Mesenchymal stem cell (in vitro differentiated cells and primary cell): Measurements from ENCODE around the gene LTF.
"Not testable (repeated sequence)": the region's sequence is repeated elsewhere in the genome, so short reads cannot be mapped to it uniquely, and the experiment has no call there.

Source experiments
- DNase-seq: peaks from one replicate; pipeline ENCODE4 v3.0.0-alpha.2; 2013
- H2AFZ ChIP-seq: one replicate; pipeline ENCODE4 v1.6.1; 2013; ENCODE audit warnings: low read depth, mild to moderate bottlenecking, control low read depth, inconsistent platforms, low read length, moderate library complexity
- H2AK5ac ChIP-seq: 2 replicates; pipeline ENCODE4 v1.6.1; 2013; ENCODE audit warnings: low read length, moderate library complexity, mild to moderate bottlenecking, inconsistent platforms; ENCODE audit not compliant: severe bottlenecking
- H2BK120ac ChIP-seq: one replicate; pipeline ENCODE4 v1.6.1; 2013; ENCODE audit warnings: low read depth, mild to moderate bottlenecking, inconsistent platforms, low read length, moderate library complexity
- H2BK12ac ChIP-seq, 2 experiments: one replicate each; pipeline ENCODE4 v1.6.1; 2013; ENCODE audit warnings: inconsistent platforms in 2 of 2, low read length in 2 of 2, mild to moderate bottlenecking in 2 of 2, moderate library complexity in 2 of 2, control low read depth in 1 of 2
- H2BK15ac ChIP-seq: one replicate; pipeline ENCODE4 v1.6.1; 2013; ENCODE audit warnings: mild to moderate bottlenecking, low read depth, inconsistent platforms; ENCODE audit not compliant: poor library complexity, severe bottlenecking
- H2BK5ac ChIP-seq: 2 replicates; pipeline ENCODE4 v1.6.1; 2013; ENCODE audit warnings: low read depth, mild to moderate bottlenecking, low read length, control low read depth, inconsistent platforms; ENCODE audit not compliant: poor library complexity, severe bottlenecking
- H3K14ac ChIP-seq, 2 experiments: one replicate each; pipeline ENCODE4 v1.6.1; 2013; ENCODE audit warnings: inconsistent platforms in 2 of 2, low read length in 2 of 2, control low read depth in 1 of 2, mild to moderate bottlenecking in 1 of 2, moderate library complexity in 1 of 2
- H3K18ac ChIP-seq, 2 experiments: one replicate each; pipeline ENCODE4 v1.6.1; 2013; ENCODE audit warnings: inconsistent platforms in 2 of 2, low read length in 2 of 2, control low read depth in 1 of 2, low read depth in 1 of 2, mild to moderate bottlenecking in 1 of 2
- H3K23ac ChIP-seq, 2 experiments: one replicate each; pipeline ENCODE4 v1.6.1; 2013; ENCODE audit warnings: inconsistent platforms in 2 of 2, low read length in 2 of 2, mild to moderate bottlenecking in 2 of 2, moderate library complexity in 2 of 2, control low read depth in 1 of 2
- H3K27ac ChIP-seq: 2 replicates; pipeline ENCODE4 v1.5.1; 2013; ENCODE audit warnings: mild to moderate bottlenecking, moderate library complexity, low read length, control low read depth, inconsistent platforms; ENCODE audit not compliant: poor library complexity, severe bottlenecking
- H3K27me3 ChIP-seq, 2 experiments: 2 replicates each; pipeline versions ENCODE4 v1.6.1 to v1.7.0; 2013; ENCODE audit warnings: low read length in 2 of 2, mild to moderate bottlenecking in 2 of 2, moderate library complexity in 2 of 2, control low read depth in 1 of 2, inconsistent platforms in 1 of 2; ENCODE audit not compliant: control insufficient read depth in 1 of 2, insufficient read depth in 1 of 2
- H3K36me3 ChIP-seq, 2 experiments: 2 replicates each; pipeline versions ENCODE4 v1.6.1 to v1.7.0; 2013; ENCODE audit warnings: low read length in 2 of 2, control low read depth in 1 of 2, inconsistent platforms in 1 of 2, low read depth in 1 of 2, mild to moderate bottlenecking in 1 of 2; ENCODE audit not compliant: insufficient read depth in 2 of 2, control insufficient read depth in 1 of 2
- H3K4ac ChIP-seq, 2 experiments: one replicate each; pipeline ENCODE4 v1.6.1; 2013; ENCODE audit warnings: inconsistent platforms in 2 of 2, low read length in 2 of 2, mild to moderate bottlenecking in 2 of 2, moderate library complexity in 2 of 2, control low read depth in 1 of 2, low read depth in 1 of 2
- H3K4me1 ChIP-seq: 2 replicates; pipeline ENCODE4 v1.6.1; 2013; ENCODE audit warnings: low read depth, low read length, control low read depth; ENCODE audit not compliant: control insufficient read depth, insufficient read depth
- H3K4me2 ChIP-seq: 2 replicates; pipeline ENCODE4 v1.6.1; 2013; ENCODE audit warnings: low read length, mild to moderate bottlenecking, inconsistent platforms; ENCODE audit not compliant: poor library complexity, severe bottlenecking
- H3K4me3 ChIP-seq, 2 experiments: 2 replicates each; pipeline versions ENCODE4 v1.5.1 to v1.7.0; 2013; ENCODE audit warnings: low read length in 2 of 2, mild to moderate bottlenecking in 2 of 2, control low read depth in 1 of 2, low read depth in 1 of 2; ENCODE audit not compliant: insufficient read depth in 1 of 2
- H3K79me1 ChIP-seq: replicated peaks from 2 replicates; pipeline ENCODE4 v1.6.1; 2013; ENCODE audit warnings: mild to moderate bottlenecking, control low read depth, low read length, inconsistent platforms; ENCODE audit not compliant: poor library complexity, severe bottlenecking
- H3K9ac ChIP-seq: 2 replicates; pipeline ENCODE4 v1.7.0; 2013; ENCODE audit warnings: mild to moderate bottlenecking, low read length, moderate library complexity
- H3K9me3 ChIP-seq: 2 replicates; pipeline ENCODE4 v1.7.0; 2013; ENCODE audit warnings: mild to moderate bottlenecking, low read length; ENCODE audit not compliant: control insufficient read depth
- H4K8ac ChIP-seq: one replicate; pipeline ENCODE4 v1.6.1; 2013; ENCODE audit warnings: inconsistent platforms, mild to moderate bottlenecking, low read length, moderate library complexity
- H4K91ac ChIP-seq: one replicate; pipeline ENCODE4 v1.6.1; 2013; ENCODE audit warnings: mild to moderate bottlenecking, low read length, inconsistent platforms
- WGBS: methylation state at CpG from one replicate; pipeline ENCODE4 v1.1.7; 2013; ENCODE audit warnings: mixed read lengths; 5-methylcytosine and 5-hydroxymethylcytosine counted together

LTF gene

GRCh38 chr3:46496746-46497555 lies 32.2 kb upstream of the LTF start:
- DNase-seq, result no peak
- Histone ChIP-seq H3K14ac (no peak overlapping the region), H3K18ac (peak overlapping the region in 1 of 2 experiments; percentile 10), H2AK5ac (no peak overlapping the region), H3K36me3 (no peaks in the 10 kb centered on the region), H4K91ac (peak overlapping the region; percentile 70), H3K79me1 (no peaks in the 10 kb centered on the region), H2BK15ac (peak overlapping the region; percentile 84), H2BK5ac (no peak overlapping the region), H3K9me3 (no peaks in the 10 kb centered on the region), H3K4ac (no peak overlapping the region), H2BK12ac (peak overlapping the region in 1 of 2 experiments; percentile 16), H3K23ac (no peak overlapping the region), H2BK120ac (no peak overlapping the region), H3K4me2 (no peak overlapping the region), H2AFZ (no peak overlapping the region), H3K4me1 (peaks cover 2% of the 10 kb centered on the region), H4K8ac (no peak overlapping the region), H3K4me3 (no peak overlapping the region), H3K27ac (no peak overlapping the region), H3K9ac (no peak overlapping the region), H3K27me3 (peaks cover 0 to 18% of the 10 kb centered on the region in 2 experiments)
- 82% methylated on average over 8 of the region's 9 CpGs for WGBS

DNA sequence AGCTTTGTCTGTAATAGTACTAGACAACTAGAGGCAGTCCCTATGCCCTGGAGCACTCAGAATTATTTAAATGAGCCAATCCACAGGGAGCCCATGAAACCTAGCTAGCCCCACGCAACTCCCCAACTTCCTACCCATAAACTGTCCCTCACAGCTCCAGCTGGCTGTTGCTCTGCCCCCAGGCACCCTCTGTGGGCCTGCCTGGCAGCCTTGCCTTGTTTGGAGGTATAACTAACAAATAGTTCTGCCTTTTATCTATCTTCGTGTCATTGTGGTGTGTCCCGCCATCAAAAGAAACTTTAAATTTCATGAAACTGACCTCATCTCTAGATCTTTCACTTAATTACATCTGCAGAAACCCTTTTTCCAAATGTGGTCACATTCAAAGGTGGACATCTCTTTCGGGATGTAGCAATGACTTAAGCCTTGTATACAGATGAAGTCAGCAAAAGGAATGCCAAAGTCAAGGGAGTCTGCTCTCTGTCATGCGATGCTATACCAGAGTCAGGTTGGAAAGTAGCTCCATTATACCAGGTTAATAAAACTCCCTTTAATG lies 31.3 kb upstream of the LTF start:
- Histone ChIP-seq H2BK120ac (no peak overlapping the region), H3K27ac (no peak overlapping the region), H3K9ac (no peak overlapping the region), H3K23ac (no peak overlapping the region), H3K4ac (peak overlapping the region in 1 of 2 experiments; percentile 59), H4K91ac (no peak overlapping the region), H3K18ac (peak overlapping the region in 1 of 2 experiments; percentile 84), H2AFZ (peak overlapping the region; percentile 72), H3K4me1 (peaks cover 2% of the 10 kb centered on the region), H3K36me3 (no peaks in the 10 kb centered on the region), H3K4me3 (no peak overlapping the region), H2BK15ac (no peak overlapping the region), H4K8ac (peak overlapping the region; percentile 4), H2BK5ac (no peak overlapping the region), H2BK12ac (peak overlapping the region in 1 of 2 experiments; percentile 86), H2AK5ac (no peak overlapping the region), H3K27me3 (peaks cover 0 to 18% of the 10 kb centered on the region in 2 experiments), H3K9me3 (no peaks in the 10 kb centered on the region), H3K4me2 (no peak overlapping the region), H3K14ac (peak overlapping the region in 1 of 2 experiments; percentile 48), H3K79me1 (no peaks in the 10 kb centered on the region)
- DNase-seq, result peak; percentile 92
- 7% methylated on average over 5 of the region's 5 CpGs for WGBS

DNA sequence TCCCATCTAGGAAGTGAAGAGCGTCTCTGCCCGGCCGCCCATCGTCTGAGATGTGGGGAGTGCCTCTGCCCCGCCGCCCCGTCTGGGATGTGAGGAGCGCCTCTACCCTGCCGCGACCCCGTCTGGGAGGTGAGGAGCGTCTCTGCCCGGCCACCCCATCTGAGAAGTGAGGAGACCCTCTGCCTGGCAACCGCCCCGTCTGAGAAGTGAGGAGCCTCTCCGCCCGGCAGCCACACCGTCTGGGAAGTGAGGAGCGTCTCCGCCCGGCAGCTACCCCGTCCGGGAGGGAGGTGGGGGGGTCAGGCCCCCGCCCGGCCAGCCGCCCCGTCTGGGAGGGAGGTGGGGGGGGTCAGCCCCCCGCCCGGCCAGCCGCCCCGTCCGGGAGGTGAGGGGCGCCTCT lies 29.8 kb upstream of the LTF start:
- not testable (repeated sequence) for H3K79me1 ChIP-seq, H3K4me2 ChIP-seq, H3K9me3 ChIP-seq, H4K91ac ChIP-seq, H3K23ac ChIP-seq, H3K36me3 ChIP-seq, H2BK12ac ChIP-seq, H3K4ac ChIP-seq, H2AK5ac ChIP-seq, H2BK15ac ChIP-seq, H3K18ac ChIP-seq, H3K27ac ChIP-seq, H2BK120ac ChIP-seq, H2AFZ ChIP-seq, H2BK5ac ChIP-seq, DNase-seq, H3K4me3 ChIP-seq, H3K9ac ChIP-seq, H3K4me1 ChIP-seq, H3K14ac ChIP-seq, H4K8ac ChIP-seq
- H3K27me3 ChIP-seq, result peaks cover 0 to 14% of the 10 kb centered on the region in 2 experiments
- 98% methylated on average over 12 of the region's 33 CpGs for WGBS

- 92% methylated on average over 6 of the region's 6 CpGs for WGBS
- Histone ChIP-seq H2BK12ac (no peak overlapping the region), H3K23ac (no peak overlapping the region), H3K27ac (no peak overlapping the region), H3K4me2 (no peak overlapping the region), H3K18ac (no peak overlapping the region), H3K14ac (no peak overlapping the region), H4K91ac (no peak overlapping the region), H2BK5ac (no peak overlapping the region), H4K8ac (no peak overlapping the region), H3K9me3 (no peaks in the 10 kb centered on the region), H3K4me1 (peaks cover 7% of the 10 kb centered on the region), H2BK120ac (no peak overlapping the region), H2AK5ac (no peak overlapping the region), H3K27me3 (peaks cover 0 to 13% of the 10 kb centered on the region in 2 experiments), H2BK15ac (no peak overlapping the region), H3K4me3 (no peak overlapping the region), H3K36me3 (no peaks in the 10 kb centered on the region), H3K4ac (no peak overlapping the region), H2AFZ (no peak overlapping the region), H3K79me1 (no peaks in the 10 kb centered on the region), H3K9ac (no peak overlapping the region)
- DNase-seq, result no peak
These were observed 28.3 kb upstream of the LTF start for GRCh38 chr3:46492890-46493547.
